ENCODE results near the gene SLC16A3.
"Not testable (repeated sequence)": the region's sequence is repeated elsewhere in the genome, so short reads cannot be mapped to it uniquely, and the experiment has no call there.

GRCh38 chr17:82254096-82254495 is 25.3 kb downstream of the SLC16A3 start:
- not testable (repeated sequence) for TF ChIP-seq NANOG (IDR thresholded peaks at IDR 0.05; ENCODE audit: insufficient read depth, low read depth, low read length, poor library complexity, severe bottlenecking); CEBPB (IDR thresholded peaks at IDR 0.05; ENCODE audit: low read depth, low read length)

All from H1 (cell line).